Central memory CD8-positive, alpha-beta T cell (primary cell): Measurements from ENCODE around the gene CYBRD1.

Experiments
- ATAC-seq: fragments of 150-1000 bp; cut with Tn5 transposase; replicated peaks from 2 replicates; pipeline ENCODE4 v1.10.0; 2022; ENCODE audit warnings: mild to moderate bottlenecking, moderate FRiP score, moderate number of reproducible peaks; ENCODE audit not compliant: poor library complexity, severe bottlenecking; ENCODE audit errors: extremely low read depth
- DNase-seq, 2 donors: peaks; one replicate each; pipeline ENCODE4 v3.0.0; 2021; ENCODE audit warnings: low spot score in 2 of 2
- H3K27ac Mint-ChIP-seq: one replicate; pipeline ENCODE4 v1.8.0; 2022; ENCODE audit warnings: low read depth, mild to moderate bottlenecking, moderate library complexity, mixed read lengths
- H3K27me3 Mint-ChIP-seq: one replicate; pipeline ENCODE4 v1.8.0; 2022; ENCODE audit warnings: mixed read lengths
- H3K36me3 Mint-ChIP-seq: one replicate; pipeline ENCODE4 v1.8.0; 2022; ENCODE audit warnings: mild to moderate bottlenecking, moderate library complexity, mixed read lengths; ENCODE audit not compliant: insufficient read depth
- H3K4me1 Mint-ChIP-seq: one replicate; pipeline ENCODE4 v1.8.0; 2022; ENCODE audit warnings: mixed read lengths
- H3K4me3 Mint-ChIP-seq: one replicate; pipeline ENCODE4 v1.8.0; 2022; ENCODE audit warnings: mild to moderate bottlenecking, moderate library complexity, mixed read lengths
- H3K9me3 Mint-ChIP-seq: one replicate; pipeline ENCODE4 v1.8.0; 2022; ENCODE audit warnings: mixed read lengths

The CYBRD1 gene

GRCh38 chr2:171571721-171572120, 49.4 kb downstream of the CYBRD1 start:
- H3K27ac Mint-ChIP-seq, result no peak overlapping the region

GRCh38 chr2:171574149-171574795, 52.0 kb downstream of the CYBRD1 start:
- H3K36me3 Mint-ChIP-seq, result no peaks in the 10 kb centered on the region
- no peaks in the 10 kb centered on the region for H3K9me3 Mint-ChIP-seq
- H3K27me3 Mint-ChIP-seq, result no peaks in the 10 kb centered on the region
- H3K27ac Mint-ChIP-seq, result no peak overlapping the region
- peak; percentile 82 for ATAC-seq
- H3K4me1 Mint-ChIP-seq, result no peaks in the 10 kb centered on the region
- peak; percentile 71 to 74 for DNase-seq
- H3K4me3 Mint-ChIP-seq, result no peak overlapping the region

More at GRCh38 chr2:171571721-171572120, 49.4 kb downstream of the CYBRD1 start:
- DNase-seq (no peak), ATAC-seq (no peak)
- Mint-ChIP-seq H3K36me3 (no peaks in the 10 kb centered on the region), H3K27me3 (no peaks in the 10 kb centered on the region), H3K9me3 (no peaks in the 10 kb centered on the region), H3K4me3 (no peak overlapping the region), H3K4me1 (no peaks in the 10 kb centered on the region)

GRCh38 chr2:171575606-171576005, 53.3 kb downstream of the CYBRD1 start:
- H3K27ac Mint-ChIP-seq, result no peak overlapping the region
- H3K36me3 Mint-ChIP-seq, result no peaks in the 10 kb centered on the region
- H3K4me3 Mint-ChIP-seq, result no peak overlapping the region
- DNase-seq (no peak), ATAC-seq (no peak)
- H3K9me3 Mint-ChIP-seq, result no peaks in the 10 kb centered on the region
- H3K4me1 Mint-ChIP-seq, result no peaks in the 10 kb centered on the region
- H3K27me3 Mint-ChIP-seq, result no peaks in the 10 kb centered on the region

GRCh38 chr2:171578127-171578803, 56.0 kb downstream of the CYBRD1 start:
- no peak overlapping the region for H3K4me3 Mint-ChIP-seq
- no peak overlapping the region for H3K27ac Mint-ChIP-seq
- H3K27me3 Mint-ChIP-seq, result peaks cover 13% of the 10 kb centered on the region
- no peak for DNase-seq
- no peaks in the 10 kb centered on the region for H3K4me1 Mint-ChIP-seq
- peaks cover 2% of the 10 kb centered on the region for H3K36me3 Mint-ChIP-seq
- ATAC-seq, result no peak
- no peaks in the 10 kb centered on the region for H3K9me3 Mint-ChIP-seq

- H3K27ac Mint-ChIP-seq, result no peak overlapping the region
- DNase-seq (no peak), ATAC-seq (no peak)
- H3K27me3 Mint-ChIP-seq, result peaks cover 15% of the 10 kb centered on the region
- peaks cover 2% of the 10 kb centered on the region for H3K36me3 Mint-ChIP-seq
- H3K4me1 Mint-ChIP-seq, result no peaks in the 10 kb centered on the region
- H3K4me3 Mint-ChIP-seq, result no peak overlapping the region
- no peaks in the 10 kb centered on the region for H3K9me3 Mint-ChIP-seq
Measured at GRCh38 chr2:171579481-171579880, 57.2 kb downstream of the CYBRD1 start.

- Mint-ChIP-seq H3K27ac (no peak overlapping the region), H3K4me1 (no peaks in the 10 kb centered on the region)
Measured at GRCh38 chr2:171583566-171583965, 61.3 kb downstream of the CYBRD1 start.

GRCh38 chr2:171584001-171584400, 61.7 kb downstream of the CYBRD1 start:
- ATAC-seq, result no peak
- DNase-seq, result no peak
- Mint-ChIP-seq H3K36me3 (peaks cover 2% of the 10 kb centered on the region), H3K4me1 (no peaks in the 10 kb centered on the region), H3K9me3 (no peaks in the 10 kb centered on the region), H3K4me3 (no peak overlapping the region), H3K27ac (no peak overlapping the region), H3K27me3 (peaks cover 43% of the 10 kb centered on the region)

More at GRCh38 chr2:171583566-171583965, 61.3 kb downstream of the CYBRD1 start:
- ATAC-seq, result no peak
- Mint-ChIP-seq H3K9me3 (no peaks in the 10 kb centered on the region), H3K4me3 (no peak overlapping the region), H3K27me3 (peaks cover 43% of the 10 kb centered on the region), H3K36me3 (peaks cover 2% of the 10 kb centered on the region)
- DNase-seq, result no peak

GRCh38 chr2:171587132-171587531, 64.9 kb downstream of the CYBRD1 start:
- DNase-seq (no peak), ATAC-seq (no peak)
- Mint-ChIP-seq H3K4me3 (no peak overlapping the region), H3K27ac (no peak overlapping the region), H3K36me3 (peaks cover 2% of the 10 kb centered on the region), H3K4me1 (no peaks in the 10 kb centered on the region), H3K9me3 (peaks cover 5% of the 10 kb centered on the region), H3K27me3 (peaks cover 50% of the 10 kb centered on the region)

GRCh38 chr2:171587567-171587966, 65.3 kb downstream of the CYBRD1 start:
- no peak overlapping the region for H3K27ac Mint-ChIP-seq
- DNase-seq (no peak), ATAC-seq (no peak)
- H3K4me1 Mint-ChIP-seq, result no peaks in the 10 kb centered on the region
- H3K36me3 Mint-ChIP-seq, result peaks cover 2% of the 10 kb centered on the region
- no peak overlapping the region for H3K4me3 Mint-ChIP-seq
- peaks cover 5% of the 10 kb centered on the region for H3K9me3 Mint-ChIP-seq
- H3K27me3 Mint-ChIP-seq, result peaks cover 54% of the 10 kb centered on the region

GRCh38 chr2:171590116-171590515, 67.8 kb downstream of the CYBRD1 start:
- H3K9me3 Mint-ChIP-seq, result peaks cover 5% of the 10 kb centered on the region
- H3K36me3 Mint-ChIP-seq, result no peaks in the 10 kb centered on the region
- DNase-seq (no peak), ATAC-seq (no peak)
- no peak overlapping the region for H3K27ac Mint-ChIP-seq
- peaks cover 52% of the 10 kb centered on the region for H3K27me3 Mint-ChIP-seq
- H3K4me3 Mint-ChIP-seq, result no peak overlapping the region
- no peaks in the 10 kb centered on the region for H3K4me1 Mint-ChIP-seq

- H3K4me1 Mint-ChIP-seq, result no peaks in the 10 kb centered on the region
- no peak for DNase-seq
- peaks cover 32% of the 10 kb centered on the region for H3K27me3 Mint-ChIP-seq
- no peak overlapping the region for H3K27ac Mint-ChIP-seq
- no peak overlapping the region for H3K4me3 Mint-ChIP-seq
- peaks cover 5% of the 10 kb centered on the region for H3K9me3 Mint-ChIP-seq
- H3K36me3 Mint-ChIP-seq, result no peaks in the 10 kb centered on the region
- ATAC-seq, result no peak
Measured at GRCh38 chr2:171592036-171592555, 69.8 kb downstream of the CYBRD1 start.

GRCh38 chr2:171595456-171595855, 73.2 kb downstream of the CYBRD1 start:
- H3K4me1 Mint-ChIP-seq, result no peaks in the 10 kb centered on the region
- peaks cover 2% of the 10 kb centered on the region for H3K9me3 Mint-ChIP-seq
- peaks cover 39% of the 10 kb centered on the region for H3K27me3 Mint-ChIP-seq
- H3K4me3 Mint-ChIP-seq, result no peak overlapping the region
- no peaks in the 10 kb centered on the region for H3K36me3 Mint-ChIP-seq
- no peak overlapping the region for H3K27ac Mint-ChIP-seq
- DNase-seq (no peak), ATAC-seq (no peak)

GRCh38 chr2:171595896-171596295, 73.6 kb downstream of the CYBRD1 start:
- H3K4me3 Mint-ChIP-seq, result no peak overlapping the region
- no peak for ATAC-seq
- H3K27me3 Mint-ChIP-seq, result peaks cover 34% of the 10 kb centered on the region
- no peak overlapping the region for H3K27ac Mint-ChIP-seq
- no peaks in the 10 kb centered on the region for H3K4me1 Mint-ChIP-seq
- H3K9me3 Mint-ChIP-seq, result no peaks in the 10 kb centered on the region
- H3K36me3 Mint-ChIP-seq, result no peaks in the 10 kb centered on the region
- no peak for DNase-seq
